HEK293 (cell line): ENCODE measurements around the gene PAFAH1B2.

Experiments
- ATF2 ChIP-seq: fragments of 450-650 bp; formaldehyde crosslinking; IDR thresholded peaks from 2 replicates; pipeline ENCODE4 v1.5.1; 2016; ENCODE audit warnings: missing biosample characterization, missing genetic modification characterization, low read depth
- CTCF ChIP-seq: fragments of 450-650 bp; formaldehyde crosslinking; IDR thresholded peaks from 2 replicates; pipeline ENCODE4 v1.5.1; 2016; ENCODE audit warnings: missing biosample characterization, missing genetic modification characterization
- PATZ1 ChIP-seq: fragments of 450-650 bp; formaldehyde crosslinking; IDR thresholded peaks from 2 replicates; pipeline ENCODE4 v1.5.1; 2016; ENCODE audit warnings: missing biosample characterization, missing genetic modification characterization
- ZBTB20 ChIP-seq: fragments of 450-650 bp; formaldehyde crosslinking; IDR thresholded peaks from 2 replicates; pipeline ENCODE4 v1.5.1; 2016; ENCODE audit warnings: missing biosample characterization, missing genetic modification characterization
- ZNF121 ChIP-seq: fragments of 450-650 bp; formaldehyde crosslinking; IDR thresholded peaks from 2 replicates; pipeline ENCODE4 v1.5.1; 2016; ENCODE audit warnings: missing biosample characterization, missing genetic modification characterization
- ZNF133 ChIP-seq: fragments of 450-650 bp; formaldehyde crosslinking; IDR thresholded peaks from 2 replicates; pipeline ENCODE4 v1.5.1; 2016; ENCODE audit warnings: missing biosample characterization, missing genetic modification characterization
- ZNF140 ChIP-seq: fragments of 450-650 bp; formaldehyde crosslinking; IDR thresholded peaks from 2 replicates; pipeline ENCODE4 v1.5.1; 2016; ENCODE audit warnings: missing biosample characterization, missing genetic modification characterization
- ZNF175 ChIP-seq: fragments of 450-650 bp; formaldehyde crosslinking; IDR thresholded peaks from 2 replicates; pipeline ENCODE4 v1.5.1; 2016; ENCODE audit warnings: missing biosample characterization, missing genetic modification characterization
- ZNF18 ChIP-seq: fragments of 450-650 bp; formaldehyde crosslinking; IDR thresholded peaks from 2 replicates; pipeline ENCODE4 v1.5.1; 2016; ENCODE audit warnings: missing biosample characterization, missing genetic modification characterization
- ZNF449 ChIP-seq: fragments of 450-650 bp; formaldehyde crosslinking; IDR thresholded peaks from 2 replicates; pipeline ENCODE4 v1.5.1; 2017; ENCODE audit warnings: missing biosample characterization, mild to moderate bottlenecking, missing genetic modification characterization, moderate library complexity
- ZNF501 ChIP-seq: fragments of 450-650 bp; formaldehyde crosslinking; IDR thresholded peaks from 2 replicates; pipeline ENCODE4 v1.5.1; 2016; ENCODE audit warnings: missing biosample characterization, missing genetic modification characterization
- ZNF658 ChIP-seq: fragments of 450-650 bp; formaldehyde crosslinking; IDR thresholded peaks from 2 replicates; pipeline ENCODE4; 2016; ENCODE audit warnings: missing biosample characterization, missing genetic modification characterization
- ZNF704 ChIP-seq: fragments of 450-650 bp; formaldehyde crosslinking; IDR thresholded peaks from 2 replicates; pipeline ENCODE4 v1.5.1; 2016; ENCODE audit warnings: missing biosample characterization, missing genetic modification characterization
- ZNF707 ChIP-seq: fragments of 450-650 bp; formaldehyde crosslinking; IDR thresholded peaks from 2 replicates; pipeline ENCODE4 v1.5.1; 2016; ENCODE audit warnings: missing biosample characterization, missing genetic modification characterization

GRCh38 chr11:117221775-117222517 is 77.9 kb downstream of the PAFAH1B2 start:
- TF ChIP-seq ZNF707 (tag by site-specific recombination) (no peak), CTCF (tag by site-specific recombination) (peak; percentile 19; the same call in 1 of the 2 replicates), ZNF501 (tag by site-specific recombination) (no peak; the same call in 1 of the 2 replicates), ZNF133 (tag by site-specific recombination) (no peak), ZNF140 (no peak), ZNF658 (tag by site-specific recombination) (no peak), ZNF449 (tag by site-specific recombination) (no peak), PATZ1 (no peak), ZNF175 (tag by site-specific recombination) (no peak), ZBTB20 (no peak), ATF2 (tag by site-specific recombination) (no peak), ZNF18 (tag by site-specific recombination) (no peak), ZNF121 (no peak), ZNF704 (tag by site-specific recombination) (no peak)
